ENCODE measurements around the gene LARP4B.
"Not testable (repeated sequence)": the region's sequence is repeated elsewhere in the genome, so short reads cannot be mapped to it uniquely, and the experiment has no call there.

Gene LARP4B

DNA sequence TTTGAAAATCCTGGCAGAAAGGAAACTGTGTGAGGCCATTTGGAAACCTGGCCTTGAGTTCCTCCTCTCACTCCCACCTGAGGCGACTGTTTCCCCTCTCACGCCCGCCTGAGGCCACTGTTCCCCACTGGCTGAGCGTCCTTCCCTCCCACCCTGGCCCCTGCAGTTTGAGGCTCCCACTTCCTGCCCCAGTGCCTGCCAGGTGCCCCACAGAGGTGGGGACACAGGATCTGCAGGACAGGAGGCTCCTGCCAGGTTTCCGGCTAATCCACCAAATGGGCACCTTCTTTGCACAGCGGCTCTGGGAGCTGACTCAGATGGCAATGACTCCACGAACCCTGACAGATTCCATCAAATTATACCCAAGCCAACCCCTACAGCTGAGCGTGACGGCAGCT, 24.3 kb upstream of the LARP4B start:
- DNase-seq: no peak

DNA sequence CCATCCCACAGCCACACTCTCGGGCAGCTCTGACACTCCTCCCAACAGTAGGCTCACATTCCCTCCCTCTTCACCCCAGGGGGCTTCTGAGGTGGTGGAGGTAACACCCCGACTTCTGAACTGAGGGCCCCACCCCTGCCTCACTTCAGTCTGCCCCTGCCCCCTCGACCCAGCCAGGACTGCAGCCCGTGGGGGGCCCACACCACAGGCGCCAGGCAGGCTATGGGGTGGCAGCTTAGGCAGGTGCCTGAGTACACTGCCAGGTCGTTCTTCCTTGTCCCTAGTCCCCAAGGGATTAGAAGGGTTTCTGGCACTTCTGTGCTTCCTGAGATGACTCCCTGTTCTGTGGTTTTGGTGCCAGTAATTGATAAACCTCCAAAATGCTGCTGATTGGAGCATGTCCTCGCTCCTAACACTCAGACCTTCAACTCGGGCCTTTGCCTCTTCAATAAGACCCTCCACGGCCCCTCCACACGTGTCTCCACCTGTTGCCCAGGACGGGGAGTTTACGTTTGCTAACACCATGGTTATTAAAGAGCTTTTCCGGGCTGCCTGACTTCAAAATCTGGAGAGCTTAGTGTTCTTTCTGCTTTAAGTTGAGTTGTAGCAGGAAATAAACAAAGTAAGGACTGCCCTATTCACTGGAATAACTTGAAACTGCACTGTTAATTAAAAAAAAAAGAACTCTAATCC, 23.8 kb upstream of the LARP4B start:
- no peak for DNase-seq

DNA sequence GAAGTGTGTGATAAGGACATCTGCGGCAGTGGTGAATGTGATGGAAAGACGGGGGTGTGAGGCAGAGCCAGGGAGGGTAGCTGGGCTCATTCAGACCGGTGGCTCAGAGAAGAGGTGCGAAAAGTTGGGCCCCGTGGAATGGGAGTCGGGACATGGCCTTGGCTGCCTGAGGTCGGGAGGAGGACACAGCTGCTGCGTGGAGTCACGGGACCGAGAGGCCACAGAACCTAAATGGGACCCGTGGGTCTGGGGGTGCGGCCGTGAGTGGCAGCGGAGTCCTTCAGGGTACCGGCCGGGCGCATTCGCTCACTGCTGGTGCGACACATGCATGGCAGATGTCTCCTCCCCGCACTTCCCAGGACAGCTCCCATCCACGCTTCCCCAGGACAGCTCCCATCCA, 22.9 kb upstream of the LARP4B start:
- no peak for DNase-seq

DNA sequence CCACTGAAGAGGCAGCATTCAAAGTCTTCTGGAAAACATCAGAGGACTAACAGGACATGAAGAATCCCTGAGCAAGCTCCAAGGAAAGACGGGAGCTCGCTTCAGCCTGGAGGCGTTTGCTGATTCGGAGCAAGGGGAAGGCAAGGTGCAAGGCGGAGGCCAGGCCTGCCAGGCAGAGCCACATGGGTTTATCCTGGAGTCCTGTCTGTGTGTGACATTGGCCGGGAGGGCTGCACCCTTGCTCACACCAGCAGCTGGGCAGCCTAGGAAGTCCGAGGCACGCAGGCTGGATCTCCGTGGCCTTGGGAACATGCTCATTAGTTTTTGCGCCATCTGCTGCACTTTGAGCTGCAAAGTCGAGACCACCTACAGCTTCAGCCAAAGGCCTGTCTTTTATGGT, 22.3 kb upstream of the LARP4B start:
- no peak for DNase-seq

DNA sequence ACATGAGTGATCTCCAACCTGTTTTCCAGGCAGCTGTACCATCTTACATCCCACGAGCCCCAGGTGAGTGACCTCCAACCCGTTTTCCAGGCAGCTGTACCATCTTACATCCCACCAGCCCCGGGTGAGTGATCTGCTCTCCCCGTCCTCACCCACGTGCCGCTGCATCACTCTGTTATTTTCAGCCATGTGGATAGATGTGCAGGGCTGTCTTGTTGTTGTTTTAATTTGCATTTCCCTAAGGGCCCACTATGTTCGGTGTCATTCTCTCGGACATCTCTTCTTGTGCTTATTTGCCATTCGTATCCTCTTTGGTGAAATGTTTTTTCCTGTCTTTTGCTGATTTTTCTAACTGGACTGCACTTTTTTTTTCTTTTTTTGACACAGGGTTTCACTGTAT, 17.9 kb upstream of the LARP4B start:
- DNase-seq: no peak

DNA sequence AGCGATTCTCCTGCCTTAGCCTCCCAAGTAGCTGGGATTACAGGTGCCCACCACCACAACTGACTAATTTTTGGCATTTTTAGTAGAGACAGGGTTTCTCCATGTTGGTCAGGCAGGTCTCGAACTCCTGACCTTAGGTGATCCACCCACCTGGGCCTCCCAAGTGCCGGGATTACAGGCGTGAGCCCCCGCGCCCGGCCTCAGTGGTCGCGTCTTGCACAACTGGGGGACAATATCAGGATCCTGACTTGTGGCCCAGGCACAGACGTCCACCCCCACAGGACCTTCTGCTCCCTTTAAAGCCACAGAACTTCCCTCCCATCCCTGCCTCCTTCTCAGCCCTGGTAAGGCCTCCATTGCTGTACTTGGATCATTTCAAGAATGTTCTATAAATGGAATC, 16.8 kb upstream of the LARP4B start:
- no peak for DNase-seq

DNA sequence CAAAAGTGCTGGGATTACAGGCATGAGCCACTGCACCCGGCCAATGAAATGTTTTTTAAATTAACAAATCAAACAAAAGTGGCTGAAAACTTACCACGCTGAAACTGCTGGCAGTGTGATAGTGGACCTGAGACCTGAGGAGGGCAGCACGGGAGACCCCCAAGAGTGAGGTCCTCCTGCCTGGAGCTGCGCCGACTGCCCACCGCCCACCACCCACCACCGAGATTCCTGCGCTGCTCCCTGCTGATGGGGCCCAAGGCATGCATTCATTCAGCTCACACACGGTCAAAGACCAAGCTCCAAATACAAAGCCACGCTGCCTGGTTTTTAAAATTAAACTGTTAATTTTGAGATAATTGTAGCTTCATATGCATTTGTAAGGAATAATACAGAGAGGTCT, 16.4 kb upstream of the LARP4B start:
- no peak for DNase-seq

DNA sequence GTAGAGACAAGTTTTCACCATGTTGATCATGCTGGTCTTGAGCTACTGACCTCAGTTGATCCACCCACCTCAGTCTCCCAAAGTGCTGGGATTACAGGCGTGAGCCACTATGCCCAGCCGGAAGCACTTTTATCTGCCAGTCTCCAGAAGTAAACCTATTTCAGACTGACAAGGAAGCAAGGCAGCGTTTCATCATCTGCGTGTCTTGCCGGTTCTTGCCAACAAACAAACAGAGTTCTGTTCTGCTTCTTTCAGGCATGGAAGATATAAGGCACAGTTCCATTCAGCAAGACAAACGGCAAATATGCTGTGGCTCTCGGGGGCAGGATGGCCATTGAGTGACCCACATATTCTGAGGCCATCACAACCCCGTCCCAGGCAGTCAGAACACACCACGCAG, 15.5 kb upstream of the LARP4B start:
- DNase-seq: no peak

DNA sequence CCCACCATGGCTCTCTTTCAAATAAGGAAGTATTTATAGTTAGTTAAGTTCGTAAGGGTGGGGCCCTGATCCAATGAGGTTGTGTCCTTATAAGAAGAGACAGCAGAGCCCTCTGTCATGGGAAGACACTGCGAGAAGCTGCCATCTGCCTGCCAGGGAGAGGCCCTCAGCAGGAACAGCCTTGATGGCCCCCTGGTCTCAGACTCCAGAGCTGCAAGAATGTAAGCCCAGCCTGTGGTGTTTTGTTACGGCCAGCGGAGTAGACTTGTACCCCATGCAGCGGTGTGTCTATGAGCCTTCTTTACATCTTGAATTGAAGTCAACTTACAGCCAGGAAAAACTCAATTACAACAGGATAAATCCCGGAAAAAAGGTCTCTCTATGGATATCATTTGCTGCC, 14.3 kb upstream of the LARP4B start:
- DNase-seq: no peak

DNA sequence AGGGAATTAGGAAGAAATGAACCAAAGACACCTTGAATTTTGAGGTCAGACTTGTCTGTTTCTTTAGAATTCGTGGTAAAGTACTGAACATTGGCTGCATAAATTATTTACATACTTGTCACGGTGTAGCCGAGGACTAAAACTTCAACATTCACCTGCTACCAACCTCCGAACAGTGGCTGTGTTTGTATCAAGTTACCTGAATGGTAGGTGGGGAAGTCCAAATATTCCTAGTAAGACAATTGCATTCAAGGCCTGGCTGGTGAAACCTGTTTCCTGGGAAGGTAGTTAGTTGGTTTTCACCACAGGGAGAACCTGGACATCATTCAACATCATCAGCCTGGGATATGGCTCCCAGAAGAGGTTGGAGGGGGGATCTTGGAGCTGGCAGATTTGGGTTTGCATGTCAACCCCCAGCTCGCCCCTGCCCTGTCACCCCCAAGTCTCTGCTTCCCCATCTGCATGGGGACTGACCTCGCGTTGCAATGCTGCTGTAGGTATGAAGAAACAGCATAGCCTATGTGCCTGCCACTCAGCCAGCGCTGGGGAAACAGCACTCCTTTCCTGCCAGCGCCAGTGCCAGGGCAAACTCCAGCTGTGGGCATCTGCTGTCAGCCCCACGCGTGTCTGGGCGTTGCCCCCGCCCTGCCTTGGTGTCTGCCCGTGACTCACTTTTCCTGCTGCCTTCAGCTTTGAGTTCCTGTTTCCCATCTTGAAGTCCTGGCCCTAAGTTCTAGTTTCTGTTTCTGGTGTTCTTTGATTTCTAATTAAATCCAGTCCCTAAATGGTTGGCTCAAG, 12.7 kb upstream of the LARP4B start:
- DNase-seq: no peak

DNA sequence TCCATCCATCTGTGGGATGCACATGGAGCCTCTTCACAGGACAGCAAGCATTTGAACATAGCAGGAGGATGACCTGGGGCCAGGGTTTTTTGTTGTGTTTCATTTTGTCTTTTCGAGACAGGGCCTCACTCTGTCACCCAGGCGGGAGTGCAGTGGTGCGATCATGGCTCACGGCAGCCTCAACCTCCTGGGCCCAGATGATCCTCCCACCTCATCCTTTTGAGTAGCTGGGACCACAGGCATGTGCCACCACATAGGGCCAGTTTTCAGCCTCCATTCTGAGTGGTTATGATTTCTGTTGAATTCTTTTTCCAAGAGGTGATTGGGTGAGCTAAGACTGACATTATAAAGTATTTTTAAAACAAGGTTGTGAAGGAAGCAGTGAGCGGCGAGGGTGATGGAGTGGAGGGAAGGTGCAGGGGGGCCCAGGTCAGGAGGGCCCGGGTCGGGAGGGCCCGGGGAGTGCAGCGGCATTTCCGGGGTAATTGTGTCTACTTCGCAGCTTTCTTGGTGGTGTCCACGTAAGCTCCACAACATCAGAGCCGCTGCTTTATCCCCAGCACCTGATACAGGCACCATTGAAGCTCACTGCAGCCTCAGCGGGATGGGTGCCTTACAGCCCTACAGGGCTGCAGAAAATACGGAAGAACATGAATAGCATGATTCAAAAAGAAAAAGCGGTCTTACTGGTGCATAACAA, 12.0 kb upstream of the LARP4B start:
- DNase-seq: no peak

DNA sequence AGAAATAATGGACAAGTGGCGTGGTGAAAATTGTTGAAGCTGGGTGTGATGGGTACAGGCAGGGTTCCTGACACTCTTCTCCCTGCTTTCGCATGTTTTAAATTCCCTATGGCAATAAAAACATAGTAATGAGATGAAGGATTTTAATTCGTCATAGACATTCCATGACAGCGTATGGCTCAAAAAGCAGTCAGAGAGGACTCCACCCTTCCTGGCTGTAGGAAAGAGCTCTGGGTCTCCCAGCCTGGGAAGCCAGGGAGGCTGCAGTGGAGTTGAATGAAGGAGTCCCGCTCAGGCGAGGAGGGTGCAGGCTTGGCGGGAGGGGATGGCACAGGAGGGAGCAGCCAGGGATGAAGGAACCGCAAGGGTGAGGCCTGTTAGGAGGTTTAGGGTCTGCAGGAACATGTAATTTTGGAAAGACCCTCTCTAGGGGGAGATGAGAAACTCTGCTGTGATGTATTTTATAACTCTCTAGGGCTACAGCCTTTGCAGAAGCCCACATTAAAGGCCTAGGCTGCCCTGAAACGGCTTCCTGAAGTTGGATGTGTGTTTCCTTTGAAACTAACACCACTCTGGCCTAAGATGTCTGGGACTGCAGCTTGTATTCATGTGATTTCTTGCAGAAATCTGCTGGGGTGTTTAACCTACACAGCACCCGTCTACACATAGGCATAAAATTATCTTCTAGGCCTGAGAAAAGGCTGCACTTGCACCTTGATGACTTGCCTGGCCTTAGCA, 7.6 kb upstream of the LARP4B start:
- no peak for DNase-seq

DNA sequence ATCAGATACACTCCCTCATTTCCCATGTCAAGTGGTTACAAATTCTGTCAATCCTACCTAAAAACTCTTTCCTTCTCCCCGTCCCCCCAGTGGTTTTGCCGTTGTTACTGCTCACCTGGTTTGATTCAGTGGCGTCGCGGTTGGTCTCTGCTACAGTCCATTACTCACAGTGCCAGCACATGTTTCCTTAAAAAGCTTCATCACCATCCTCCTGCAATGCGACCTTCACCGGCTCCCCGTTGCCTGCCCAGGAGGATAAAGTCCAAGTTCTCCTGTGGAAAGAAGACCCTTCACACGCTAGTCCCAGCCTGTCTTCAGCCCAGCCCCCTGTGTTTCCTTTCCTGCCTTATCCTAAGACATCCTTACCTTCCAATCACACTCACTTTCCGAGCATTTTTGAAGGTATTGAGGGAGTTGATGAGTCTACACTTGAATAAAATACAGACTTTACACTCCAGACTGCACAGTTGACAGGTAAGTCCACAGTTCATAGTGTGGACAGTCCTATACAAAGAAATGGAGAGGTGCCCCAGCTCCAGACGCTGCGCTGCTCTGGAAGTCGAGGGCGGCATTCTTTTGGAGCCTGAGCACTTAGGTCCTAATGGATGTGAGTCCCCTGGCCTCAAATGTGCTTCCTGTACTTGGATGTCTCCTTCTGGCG, 3.4 kb upstream of the LARP4B start:
- no peak for DNase-seq

DNA sequence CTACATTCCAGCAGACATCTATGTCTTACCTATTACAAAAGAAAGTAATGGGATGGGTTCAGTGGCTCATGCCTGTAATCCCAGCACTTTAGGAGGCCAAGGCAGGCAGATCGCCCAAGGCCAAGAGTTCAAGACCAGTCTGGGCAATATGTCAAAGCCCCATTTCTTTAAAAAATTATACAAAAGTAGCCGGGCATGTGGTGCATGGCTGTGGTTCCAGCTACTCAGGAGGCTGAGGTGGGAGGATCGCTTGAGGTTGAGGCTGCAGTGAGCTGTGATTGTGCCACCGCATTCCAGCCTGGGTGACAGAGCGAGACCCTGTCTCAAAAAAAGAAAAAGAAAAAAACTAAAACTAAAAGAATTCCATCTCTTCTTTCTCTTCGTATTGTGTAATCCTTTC, 2.7 kb upstream of the LARP4B start:
- DNase-seq: not testable (repeated sequence)

DNA sequence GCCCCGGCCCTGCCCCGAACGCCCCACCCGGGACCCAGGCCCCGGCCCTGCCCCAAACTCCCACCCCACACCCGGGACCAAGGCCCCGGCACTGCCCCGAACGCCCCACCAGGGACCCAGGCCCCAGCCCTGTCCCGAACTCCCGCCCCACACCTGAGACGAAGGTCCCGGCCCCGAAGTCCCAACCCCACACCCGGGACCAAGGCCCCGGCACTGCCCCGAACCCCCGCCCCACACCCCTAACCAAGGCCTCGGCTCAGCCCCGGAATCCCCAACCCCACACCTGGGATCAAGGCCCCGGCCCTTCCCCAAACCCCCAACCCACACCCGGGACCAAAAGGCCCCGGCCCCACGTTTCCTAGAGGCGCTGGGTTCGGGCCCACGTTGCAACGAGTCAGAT, 1.1 kb upstream of the LARP4B start:
- DNase-seq: no peak

DNA sequence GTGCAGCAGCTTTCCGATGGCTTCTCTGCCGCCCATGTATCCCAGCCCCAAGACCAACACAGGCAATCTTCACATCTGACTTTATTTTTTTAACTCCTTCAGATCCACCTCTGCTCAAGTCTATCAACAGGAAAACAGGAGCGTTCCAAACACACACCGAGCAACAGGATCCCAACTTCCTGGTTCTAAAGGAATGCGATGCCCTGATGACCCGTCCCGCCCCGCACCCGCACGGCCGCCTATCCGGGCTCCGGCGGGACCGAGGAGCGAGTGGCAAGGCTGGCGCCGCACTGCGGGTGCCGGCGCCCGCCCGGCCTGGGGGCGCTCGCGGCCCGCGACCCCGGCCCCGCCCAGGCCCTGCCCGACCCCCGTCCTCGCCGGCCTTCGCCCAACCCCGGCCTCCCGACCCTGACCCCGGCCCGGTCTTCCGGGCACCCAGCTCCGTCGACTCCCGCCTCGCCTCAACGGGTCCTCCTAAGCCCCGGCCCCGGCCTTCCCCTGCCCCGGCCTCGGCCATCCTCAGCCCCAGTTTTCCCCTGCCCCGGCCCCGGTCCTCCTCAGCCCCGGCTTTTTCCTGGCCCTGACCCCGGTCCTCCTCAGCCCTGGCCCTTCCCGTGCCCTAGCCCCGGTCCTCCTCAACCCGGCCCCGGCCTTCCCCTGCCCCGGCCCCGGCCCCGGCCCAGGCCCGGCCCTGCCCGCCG, 730 bp downstream of the LARP4B start:
- peak in 1 of 2 experiments; percentile 13 for DNase-seq

DNA sequence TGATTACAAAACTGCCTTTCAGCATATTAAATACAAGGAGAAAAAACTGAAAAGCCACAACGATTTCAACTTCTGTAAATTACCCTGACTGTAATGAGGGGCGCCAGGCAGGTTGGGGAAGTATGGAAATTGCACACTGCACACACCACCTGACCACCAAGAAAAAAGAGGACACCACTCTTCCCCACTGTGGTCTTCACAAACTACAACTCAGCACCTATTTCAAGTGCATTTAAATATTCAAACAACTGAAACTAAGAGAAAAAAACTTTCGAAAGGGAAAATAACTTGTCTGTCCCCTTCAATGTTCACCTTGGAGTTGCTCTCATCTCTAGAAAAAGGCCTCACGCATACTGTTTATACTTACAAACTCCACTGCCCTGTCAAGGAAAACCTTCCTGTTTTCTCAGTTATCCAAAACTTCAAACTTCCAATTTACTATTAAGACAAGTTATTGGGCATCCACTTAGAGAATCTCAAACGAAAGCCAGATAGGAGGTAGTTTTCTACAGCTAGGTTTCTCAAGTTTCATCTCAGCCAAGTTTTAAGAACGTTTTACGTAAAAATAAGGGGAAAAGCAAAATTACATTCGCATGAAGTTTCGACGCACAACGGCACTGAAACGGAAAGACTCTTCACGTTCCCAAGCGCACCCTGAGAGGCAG, 1.4 kb downstream of the LARP4B start:
- DNase-seq: no peak

DNA sequence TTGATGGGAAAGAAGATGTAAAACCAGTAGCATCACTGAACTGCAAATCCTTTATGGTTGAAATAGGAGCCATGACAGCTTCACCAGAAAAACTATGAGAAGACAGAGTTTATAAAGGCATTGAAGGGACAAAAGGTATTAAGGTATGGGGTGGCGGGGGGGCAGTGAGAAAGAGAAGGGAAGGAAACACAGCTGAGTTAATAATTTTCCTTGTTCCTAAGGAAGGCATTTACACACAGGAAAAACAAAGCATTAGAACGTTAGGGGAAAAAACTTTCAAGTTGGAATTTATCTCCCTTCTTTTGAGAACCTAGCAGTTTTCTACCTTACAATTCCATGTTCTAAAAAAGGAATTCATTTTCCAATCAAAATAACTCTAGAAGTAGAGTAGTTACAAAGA, 4.4 kb downstream of the LARP4B start:
- no peak for DNase-seq

DNA sequence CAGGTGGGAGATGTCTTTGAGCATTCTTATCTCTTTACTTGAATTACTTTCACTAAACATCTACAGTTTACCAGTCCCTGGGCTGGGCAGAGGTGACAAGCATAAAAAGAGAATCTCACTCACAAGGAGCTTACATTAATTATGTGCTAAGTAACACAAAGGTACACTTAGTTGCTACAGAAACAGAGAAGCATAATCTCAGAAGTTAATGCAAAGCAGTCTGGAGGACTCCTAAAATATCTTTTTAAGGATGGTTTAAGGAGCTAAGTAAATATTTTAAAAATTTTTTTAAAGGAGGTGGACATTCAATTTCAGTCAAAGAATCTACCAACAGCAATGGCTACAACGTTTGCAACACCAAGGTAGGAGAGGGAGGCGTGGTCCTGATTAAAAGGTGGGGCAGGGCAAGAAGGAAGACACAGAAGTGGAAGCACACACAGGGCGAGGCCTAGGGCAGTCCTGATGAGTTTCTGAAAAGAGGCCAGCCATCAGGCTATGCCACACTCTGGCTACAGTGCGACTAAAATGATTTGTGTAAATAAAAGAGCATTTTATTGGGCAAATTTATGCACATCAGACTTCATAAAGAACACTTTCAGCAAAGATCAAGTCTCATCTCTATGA, 5.3 kb downstream of the LARP4B start:
- DNase-seq: no peak

DNA sequence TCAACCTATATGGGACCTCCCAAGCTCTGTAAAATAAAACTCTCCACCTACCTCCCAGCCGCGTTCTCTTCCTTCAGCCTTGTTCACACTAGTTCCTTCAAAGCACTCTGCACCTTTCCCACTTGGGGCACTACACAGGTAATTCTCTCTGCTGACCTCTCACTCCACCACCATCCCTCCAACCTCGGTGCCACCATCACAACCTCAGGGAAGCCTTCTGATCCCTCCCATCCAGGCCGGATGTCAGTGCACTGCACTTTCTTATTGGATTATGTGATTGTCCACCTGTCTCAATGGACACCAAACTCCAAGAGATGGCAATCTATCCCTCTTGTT, 7.0 kb downstream of the LARP4B start:
- DNase-seq: no peak

DNA sequence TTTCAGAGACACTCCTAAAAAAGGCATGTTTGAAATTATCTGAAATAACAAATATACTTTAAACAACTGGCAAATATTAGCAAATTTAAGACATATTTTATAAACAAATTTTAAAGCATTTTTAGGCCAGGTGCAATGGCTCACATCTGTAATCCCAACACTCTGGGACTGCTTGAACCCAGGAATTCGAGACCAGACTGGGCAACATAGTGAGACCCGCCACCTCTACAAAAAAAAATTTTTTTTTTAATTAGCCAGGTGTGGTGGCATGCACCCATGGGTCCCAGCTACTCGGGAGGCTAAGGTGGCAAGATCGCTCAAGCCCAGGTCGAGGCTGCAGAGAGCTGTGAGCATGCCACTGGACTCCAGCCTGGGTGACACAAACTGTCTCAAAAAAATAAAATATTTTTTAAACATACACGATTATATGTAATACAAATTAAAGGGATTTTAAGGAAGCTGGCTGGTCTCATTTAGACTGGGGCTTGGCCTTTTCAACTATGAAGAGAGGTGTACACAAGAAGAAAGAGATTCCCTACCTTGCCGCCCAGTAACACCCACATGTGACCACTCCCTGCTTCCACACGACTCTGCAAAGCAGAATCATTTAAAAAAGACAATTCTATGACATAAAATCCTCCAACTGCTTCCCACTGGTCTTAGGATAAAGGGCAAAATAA, 7.5 kb downstream of the LARP4B start:
- DNase-seq: no peak

Measured in SW 1271 (cell line).